PC-9 (cell line): ENCODE results near the gene ARMC2. TPM values are rescaled to one million over a fixed set of nuclear protein-coding genes. Genes with fewer than 3 reads are reported as not detected.

Source experiments
- BruUV-seq: library from RNA; stranded (reverse); fragments of 400-500 nt; replicated peaks from 2 replicates; lab custom pipeline; 2021; lab: Mats Ljungman, UMichigan
- CTCF ChIA-PET: fragments of 300-600 bp; sonication (Branson Sonifier 250); formaldehyde crosslinking; loops from one replicate; lab custom pipeline; 2022; ENCODE audit warnings: antibody characterized with exemption; lab: Charles Lee
- POLR2A ChIA-PET: fragments of 300-600 bp; sonication (Branson Sonifier 250); formaldehyde crosslinking; loops from one replicate; lab custom pipeline; 2022; ENCODE audit warnings: antibody characterized with exemption; ENCODE audit not compliant: unreplicated experiment; lab: Charles Lee
- DNase-seq, 2 experiments: peaks; one replicate each; pipeline versions ENCODE4 v3.0.0 to v3.0.0-alpha.2; 2015 to 2022; ENCODE audit warnings: mixed read lengths in 1 of 2
- H2AFZ ChIP-seq: fragments of 200-600 bp; sonication (generic); 2 replicates; pipeline ENCODE4 v1.8.1; 2017; ENCODE audit warnings: antibody characterized with exemption
- H3F3A ChIP-seq: fragments of 200-600 bp; sonication (generic); 2 replicates; pipeline ENCODE4 v1.8.1; 2017; ENCODE audit warnings: antibody characterized with exemption, mild to moderate bottlenecking, low read depth; ENCODE audit not compliant: insufficient read depth
- H3K27ac ChIP-seq: fragments of 200-600 bp; sonication (generic); 2 replicates; pipeline ENCODE4 v1.6.1; 2016; ENCODE audit warnings: mixed run types
- H3K27me3 ChIP-seq: fragments of 200-600 bp; sonication (generic); 2 replicates; pipeline ENCODE4 v1.6.1; 2016; ENCODE audit warnings: low read depth, mixed run types; ENCODE audit not compliant: insufficient read depth
- H3K36me3 ChIP-seq: fragments of 200-600 bp; sonication (generic); 2 replicates; pipeline ENCODE4 v1.6.1; 2016; ENCODE audit warnings: low read depth, mixed run types
- H3K4me1 ChIP-seq: fragments of 200-600 bp; sonication (generic); replicated peaks from 2 replicates; pipeline ENCODE4 v1.6.1; 2016; ENCODE audit warnings: mixed run types; ENCODE audit not compliant: insufficient read depth
- H3K4me2 ChIP-seq: fragments of 200-600 bp; sonication (generic); 2 replicates; pipeline ENCODE4 v1.6.1; 2017; ENCODE audit warnings: mixed run types
- H3K4me3 ChIP-seq: fragments of 200-600 bp; sonication (generic); 2 replicates; pipeline ENCODE4 v1.6.1; 2016; ENCODE audit warnings: mixed run types
- H3K79me2 ChIP-seq: fragments of 200-600 bp; sonication (generic); 2 replicates; pipeline ENCODE4 v1.6.1; 2017; ENCODE audit warnings: low read depth, mixed run types
- H3K9me2 ChIP-seq: fragments of 200-600 bp; sonication (generic); 2 replicates; pipeline ENCODE4 v1.8.1; 2017; ENCODE audit warnings: mild to moderate bottlenecking; ENCODE audit not compliant: insufficient read depth
- H3K9me3 ChIP-seq: fragments of 200-600 bp; sonication (generic); 2 replicates; pipeline ENCODE4 v1.8.1; 2016; ENCODE audit warnings: low read depth; ENCODE audit not compliant: insufficient read depth
- H4K20me1 ChIP-seq: fragments of 200-600 bp; sonication (generic); 2 replicates; pipeline ENCODE4 v1.8.1; 2017; ENCODE audit not compliant: insufficient read depth
- CTCF ChIP-seq: fragments of 200-600 bp; sonication (generic); conservative IDR thresholded peaks from 2 replicates; pipeline ENCODE4 v1.6.1; 2017; ENCODE audit warnings: mixed run types, antibody characterized with exemption, mild to moderate bottlenecking, moderate library complexity
- EZH2 ChIP-seq: fragments of 200-600 bp; sonication (generic); IDR thresholded peaks from 2 replicates; pipeline ENCODE4 v1.8.0; 2017; ENCODE audit warnings: antibody characterized with exemption, low read depth
- intact Hi-C: fragments of 100-400 bp; cut with micrococcal nuclease; formaldehyde crosslinking; loops from one replicate; pipeline ENCODE4 v1.10.0; 2022; ENCODE audit not compliant: unreplicated experiment
- total RNA-seq: library from RNA; stranded (reverse); gene quantifications from 2 replicates; pipeline ENCODE4 v1.2.3, GENCODE V29; 2021

ARMC2 gene
- total RNA-seq, 1 experiment from 2014 or later: 15.5 TPM

- DNase-seq: no peak
- ChIA-PET POLR2A (no interaction called here), CTCF (interaction anchor here (0.6 kb wide), 2 partner anchors 326 to 341 kb away, joined by 3 to 7 read pairs; no protein-coding TSS in a partner anchor)
- no peaks in the 10 kb centered on the region for H3F3A ChIP-seq
- BruUV-seq: no TSS peak
- no peaks in the 10 kb centered on the region for H3K27me3 ChIP-seq
- H3K4me2 ChIP-seq: no peak overlapping the region
- no peaks in the 10 kb centered on the region for H3K36me3 ChIP-seq
- H4K20me1 ChIP-seq: no peaks in the 10 kb centered on the region
- no peaks in the 10 kb centered on the region for H3K4me1 ChIP-seq
- 0 out of 2 replicates have a peak, but pooled peaks cover 3% of the 10 kb centered on the region for H3K9me2 ChIP-seq
- H3K27ac ChIP-seq: no peak overlapping the region
- no peak overlapping the region for H2AFZ ChIP-seq
- intact Hi-C loops: no loop called here
- no peak overlapping the region for H3K4me3 ChIP-seq
- TF ChIP-seq CTCF: no peak
- no peak for TF ChIP-seq EZH2
- H3K79me2 ChIP-seq: no peaks in the 10 kb centered on the region
- H3K9me3 ChIP-seq: no peaks in the 10 kb centered on the region
These were observed 35.0 kb downstream of the ARMC2 start for GRCh38 chr6:108883172-108883571.

GRCh38 chr6:108884211-108885059, 36.2 kb downstream of the ARMC2 start:
- ChIA-PET POLR2A (no interaction called here), CTCF (no interaction called here)
- H3K4me2 ChIP-seq: no peak overlapping the region
- no peaks in the 10 kb centered on the region for H3K9me3 ChIP-seq
- BruUV-seq: no TSS peak
- no peaks in the 10 kb centered on the region for H4K20me1 ChIP-seq
- no peak overlapping the region for H3K27ac ChIP-seq
- H3K36me3 ChIP-seq: no peaks in the 10 kb centered on the region
- no peaks in the 10 kb centered on the region for H3F3A ChIP-seq
- H3K27me3 ChIP-seq: no peaks in the 10 kb centered on the region
- H2AFZ ChIP-seq: no peak overlapping the region
- no peak for TF ChIP-seq CTCF
- TF ChIP-seq EZH2: no peak
- no peaks in the 10 kb centered on the region for H3K79me2 ChIP-seq
- H3K4me3 ChIP-seq: no peak overlapping the region
- intact Hi-C loops: no loop called here
- no peaks in the 10 kb centered on the region for H3K9me2 ChIP-seq
- no peaks in the 10 kb centered on the region for H3K4me1 ChIP-seq
- no peak for DNase-seq

GRCh38 chr6:108888052-108888451, 39.8 kb downstream of the ARMC2 start:
- no peaks in the 10 kb centered on the region for H3K9me2 ChIP-seq
- no peak overlapping the region for H2AFZ ChIP-seq
- H3K27ac ChIP-seq: no peak overlapping the region
- no peaks in the 10 kb centered on the region for H3F3A ChIP-seq
- POLR2A ChIA-PET: no interaction called here
- no peak for DNase-seq
- no TSS peak for BruUV-seq
- H3K4me1 ChIP-seq: no peaks in the 10 kb centered on the region
- no peaks in the 10 kb centered on the region for H3K79me2 ChIP-seq
- no peaks in the 10 kb centered on the region for H3K36me3 ChIP-seq
- H3K4me2 ChIP-seq: no peak overlapping the region
- intact Hi-C loops: no loop called here
- no peaks in the 10 kb centered on the region for H4K20me1 ChIP-seq
- no peak overlapping the region for H3K4me3 ChIP-seq
- no peaks in the 10 kb centered on the region for H3K27me3 ChIP-seq
- H3K9me3 ChIP-seq: no peaks in the 10 kb centered on the region
- TF ChIP-seq CTCF (no peak), EZH2 (no peak)
- CTCF ChIA-PET: no interaction called here
